ENCODE data around the gene GRIK5. TPM values are rescaled to one million over a fixed set of nuclear protein-coding genes. Genes with fewer than 3 reads are reported as not detected.

GRIK5 gene
- polyA plus RNA-seq, 1 experiment = 0.05 TPM

- CTCF ChIA-PET = interaction anchor here (1.0 kb wide), 1 partner anchor 43 kb away, joined by 3 read pairs; no protein-coding TSS in a partner anchor
- no peak for DNase-seq (ENCODE audit: low read depth, low spot score)
- Histone ChIP-seq H3K27me3 (ENCODE audit: control insufficient read depth, insufficient read depth, low read length) (peaks cover 60% of the 10 kb centered on the region), H3K4me3 (ENCODE audit: low read depth, low read length) (no peak overlapping the region), H3K27ac (ENCODE audit: low read depth, low read length) (no peak overlapping the region), H3K9me3 (ENCODE audit: control insufficient read depth, insufficient read depth, low read length) (no peaks in the 10 kb centered on the region; the same call in 1 of the 2 replicates)
- POLR2A ChIA-PET = no interaction called here
- TF ChIP-seq CTCF (IDR thresholded peaks at IDR 0.05; ENCODE audit: low read depth, low read length) = no peak
Measured at GRCh38 chr19:42065511-42065910, 4.5 kb downstream of the GRIK5 start.

GRCh38 chr19:42065051-42065450 lies 5.0 kb downstream of the GRIK5 start:
- TF ChIP-seq CTCF (IDR thresholded peaks at IDR 0.05; ENCODE audit: low read depth, low read length) = no peak
- no peaks in the 10 kb centered on the region; the same call in 1 of the 2 replicates for H3K9me3 ChIP-seq (ENCODE audit: control insufficient read depth, insufficient read depth, low read length)
- ChIA-PET CTCF (interaction anchor here (0.7 to 1.0 kb wide), 2 partner anchors 30 to 44 kb away, joined by 3 to 5 read pairs; no protein-coding TSS in a partner anchor), POLR2A (no interaction called here)
- H3K27me3 ChIP-seq (ENCODE audit: control insufficient read depth, insufficient read depth, low read length) = peaks cover 56% of the 10 kb centered on the region
- no peak overlapping the region for H3K27ac ChIP-seq (ENCODE audit: low read depth, low read length)
- DNase-seq (ENCODE audit: low read depth, low spot score) = no peak
- no peak overlapping the region for H3K4me3 ChIP-seq (ENCODE audit: low read depth, low read length)

- no peaks in the 10 kb centered on the region; the same call in 1 of the 2 replicates for H3K9me3 ChIP-seq (ENCODE audit: control insufficient read depth, insufficient read depth, low read length)
- no peak for TF ChIP-seq CTCF (IDR thresholded peaks at IDR 0.05; ENCODE audit: low read depth, low read length)
- H3K27me3 ChIP-seq (ENCODE audit: control insufficient read depth, insufficient read depth, low read length) = peaks cover 52% of the 10 kb centered on the region
- H3K27ac ChIP-seq (ENCODE audit: low read depth, low read length) = no peak overlapping the region
- POLR2A ChIA-PET = no interaction called here
- no peak overlapping the region for H3K4me3 ChIP-seq (ENCODE audit: low read depth, low read length)
- CTCF ChIA-PET = interaction anchor here (0.7 kb wide), 1 partner anchor 30 kb away, joined by 5 read pairs; no protein-coding TSS in a partner anchor
- DNase-seq (ENCODE audit: low read depth, low spot score) = no peak
Measured at GRCh38 chr19:42064432-42064831, 5.6 kb downstream of the GRIK5 start.

GRCh38 chr19:42062381-42062780 lies 7.6 kb downstream of the GRIK5 start:
- Histone ChIP-seq H3K4me3 (ENCODE audit: low read depth, low read length) (no peak overlapping the region), H3K27me3 (ENCODE audit: control insufficient read depth, insufficient read depth, low read length) (peaks cover 31% of the 10 kb centered on the region), H3K27ac (ENCODE audit: low read depth, low read length) (no peak overlapping the region), H3K9me3 (ENCODE audit: control insufficient read depth, insufficient read depth, low read length) (no peaks in the 10 kb centered on the region; the same call in 1 of the 2 replicates)
- ChIA-PET CTCF (no interaction called here), POLR2A (no interaction called here)
- no peak for TF ChIP-seq CTCF (IDR thresholded peaks at IDR 0.05; ENCODE audit: low read depth, low read length)
- DNase-seq (ENCODE audit: low read depth, low spot score) = no peak

GRCh38 chr19:42060117-42060516 lies 9.9 kb downstream of the GRIK5 start:
- H3K9me3 ChIP-seq (ENCODE audit: control insufficient read depth, insufficient read depth, low read length) = no peaks in the 10 kb centered on the region; the same call in 1 of the 2 replicates
- H3K4me3 ChIP-seq (ENCODE audit: low read depth, low read length) = no peak overlapping the region
- ChIA-PET POLR2A (no interaction called here), CTCF (no interaction called here)
- DNase-seq (ENCODE audit: low read depth, low spot score) = no peak
- no peak overlapping the region for H3K27ac ChIP-seq (ENCODE audit: low read depth, low read length)
- H3K27me3 ChIP-seq (ENCODE audit: control insufficient read depth, insufficient read depth, low read length) = peaks cover 23% of the 10 kb centered on the region
- no peak for TF ChIP-seq CTCF (IDR thresholded peaks at IDR 0.05; ENCODE audit: low read depth, low read length)
